ENCODE data around the gene KRT7. TPM values are rescaled to one million over a fixed set of nuclear protein-coding genes. Genes with fewer than 3 reads are reported as not detected.
A peak's percentile ranks its signal among the peaks of the same experiment; 100 is the strongest.

KRT7 gene
- total RNA-seq, 1 experiment from 2014 or later: 13.8 TPM

GRCh38 chr12:52199294-52199919, 33.6 kb upstream of the KRT7 start:
- no peak for DNase-seq (ENCODE audit: low spot score)

DNA sequence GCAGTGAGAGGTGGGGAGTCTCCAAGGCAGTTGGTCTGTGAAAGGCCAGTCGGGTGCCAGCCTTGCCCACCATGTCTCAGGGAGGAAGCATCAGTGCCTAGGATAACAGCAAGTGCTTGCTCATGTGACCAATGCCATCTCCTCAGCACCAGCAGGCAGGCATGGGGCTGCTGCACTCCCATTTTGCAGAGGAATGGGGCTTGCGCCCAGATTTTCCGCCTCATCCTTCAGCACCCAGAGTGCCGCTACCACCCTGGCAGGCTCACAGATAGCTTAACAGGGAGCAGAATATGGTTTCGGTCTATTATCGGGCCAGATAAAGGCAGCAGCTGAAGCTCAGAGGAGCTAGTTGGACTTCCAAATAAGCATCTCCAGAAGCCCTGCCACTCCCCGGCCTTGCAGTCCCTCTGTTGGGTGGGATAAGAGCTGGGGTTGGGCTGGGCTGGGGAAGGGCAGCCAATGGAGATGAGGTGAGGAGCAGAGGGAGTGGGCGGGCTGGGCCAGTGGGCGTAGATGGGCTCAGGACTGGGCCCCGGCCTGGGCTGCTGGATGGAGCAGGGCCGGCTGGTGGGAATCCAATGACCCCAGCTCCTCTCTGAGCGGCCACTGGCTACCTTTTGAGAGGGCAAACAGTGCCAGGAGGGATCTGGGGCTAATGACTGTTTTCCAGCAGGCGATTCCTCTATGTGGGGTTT, 32.8 kb upstream of the KRT7 start:
- DNase-seq (ENCODE audit: low spot score): no peak

- no peak for DNase-seq (ENCODE audit: low spot score)
Measured at GRCh38 chr12:52200781-52201450, 32.1 kb upstream of the KRT7 start.

- DNase-seq (ENCODE audit: low spot score): peak; percentile 38
Measured at GRCh38 chr12:52201451-52201839, 31.6 kb upstream of the KRT7 start.

DNA sequence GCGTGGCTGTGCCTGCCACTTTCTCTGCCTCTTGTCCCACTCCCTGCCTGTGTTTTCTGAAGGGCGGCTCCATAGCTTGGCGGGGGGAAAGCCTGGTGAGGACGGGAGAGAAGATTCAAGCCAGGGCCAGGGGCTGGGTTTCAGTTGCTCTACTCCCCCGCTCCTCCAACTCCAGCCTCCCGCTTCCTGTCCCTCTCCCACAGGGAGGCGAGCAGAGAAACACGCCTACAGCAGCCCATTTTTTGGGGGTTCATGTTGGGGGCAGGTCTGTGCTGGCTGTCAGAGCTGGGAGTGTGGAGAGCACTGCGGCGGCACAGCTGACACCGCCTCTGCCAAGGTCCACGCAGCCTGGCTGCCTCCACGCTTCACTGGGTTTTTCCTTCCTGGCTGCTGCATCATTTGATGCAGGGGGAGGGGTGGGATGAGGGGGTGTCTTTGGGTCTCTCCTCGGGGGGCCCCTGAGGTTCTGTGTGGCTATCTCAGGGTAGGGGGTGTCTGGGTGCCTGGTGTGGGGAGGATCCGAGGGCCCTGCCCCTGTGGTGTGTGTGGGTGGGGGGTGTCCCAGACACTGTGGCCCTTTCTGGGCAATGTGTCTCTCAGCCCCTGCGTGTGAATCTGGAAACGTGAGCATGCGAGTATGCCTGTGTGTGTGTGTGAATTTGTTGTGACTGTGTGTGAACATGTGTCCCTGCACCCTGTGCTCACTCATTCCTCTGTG, 30.5 kb upstream of the KRT7 start:
- DNase-seq (ENCODE audit: low spot score): peak; percentile 84

DNA sequence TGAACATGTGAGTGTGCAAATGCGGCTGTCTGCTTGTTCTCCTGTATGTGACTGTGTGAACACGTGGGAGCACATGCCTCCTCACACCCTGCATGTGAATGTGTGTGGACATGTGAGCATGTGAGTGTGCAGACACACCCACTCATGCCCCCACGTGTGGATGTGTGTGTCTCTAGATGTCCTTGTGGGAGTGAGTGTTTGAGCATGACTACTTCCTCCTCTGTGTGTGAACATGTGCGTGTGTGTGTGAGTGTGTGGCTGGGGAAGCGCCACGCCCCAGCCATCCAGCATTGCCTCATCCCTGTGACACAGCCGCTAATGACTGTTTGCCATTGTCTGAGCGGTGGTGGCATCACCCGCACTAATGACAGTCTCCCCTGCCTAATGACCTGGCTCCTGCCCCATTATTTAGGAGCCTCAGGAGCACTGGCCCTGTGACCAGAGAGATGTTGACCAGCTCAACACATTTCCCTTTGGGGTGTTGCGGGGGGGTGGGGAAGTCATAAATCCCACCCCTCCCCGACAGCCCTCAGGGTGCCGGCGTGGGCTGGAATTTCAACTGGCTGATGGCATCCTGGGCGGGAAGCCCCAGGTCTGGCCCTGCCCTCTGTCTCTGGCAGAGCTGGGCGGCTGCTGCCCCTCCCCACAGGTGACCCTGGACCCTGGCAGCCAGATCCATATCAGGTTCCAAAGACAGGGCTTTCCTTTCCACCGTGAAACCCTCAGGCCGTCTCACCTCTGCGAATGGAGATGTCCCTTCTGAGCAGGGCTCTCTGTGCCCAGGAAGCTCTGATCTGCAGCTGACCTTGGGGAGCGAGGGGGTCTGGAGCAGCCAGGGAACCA, 29.7 kb upstream of the KRT7 start:
- DNase-seq (ENCODE audit: low spot score): peak; percentile 96

DNA sequence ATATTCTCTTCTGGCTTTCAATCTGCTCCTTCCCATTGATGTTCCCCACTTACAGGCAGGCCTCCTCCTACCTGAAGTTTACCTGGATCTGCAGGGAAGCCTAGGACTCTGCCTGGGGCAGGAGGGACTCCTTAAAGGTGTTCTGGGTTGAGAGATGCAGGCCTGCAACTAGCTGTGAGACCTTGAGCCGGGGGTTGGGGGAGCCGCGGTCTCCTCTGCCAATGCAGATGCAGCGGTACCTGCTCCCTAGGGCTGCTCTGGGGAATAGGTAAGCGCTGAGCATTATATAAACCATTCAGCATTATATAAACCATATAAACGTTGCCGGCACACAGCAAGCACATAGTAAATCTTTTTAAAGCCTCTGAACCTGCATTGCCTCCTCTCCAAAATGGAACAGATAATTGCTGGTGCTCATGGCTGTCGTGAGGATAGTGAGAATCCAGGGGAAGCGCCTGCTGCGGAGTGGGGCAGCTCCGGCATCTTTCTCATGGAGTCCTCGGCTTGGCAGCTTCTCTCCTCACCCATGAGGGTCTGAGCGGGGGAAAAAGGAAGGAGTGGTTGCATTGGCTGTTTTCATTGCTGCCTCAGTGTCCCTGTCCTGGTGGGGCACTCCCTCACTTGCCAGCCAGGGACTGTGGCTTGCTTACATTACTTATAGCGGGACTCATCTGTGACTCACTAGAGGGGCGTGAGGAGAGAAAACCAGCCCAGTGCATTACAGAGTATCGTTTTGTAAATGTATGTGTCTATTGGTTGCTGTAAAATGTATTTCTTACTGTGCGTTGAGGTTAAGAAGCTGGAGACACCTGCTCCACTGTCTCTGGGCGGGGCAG, 28.7 kb upstream of the KRT7 start:
- peak; percentile 82 for DNase-seq (ENCODE audit: low spot score)

DNA sequence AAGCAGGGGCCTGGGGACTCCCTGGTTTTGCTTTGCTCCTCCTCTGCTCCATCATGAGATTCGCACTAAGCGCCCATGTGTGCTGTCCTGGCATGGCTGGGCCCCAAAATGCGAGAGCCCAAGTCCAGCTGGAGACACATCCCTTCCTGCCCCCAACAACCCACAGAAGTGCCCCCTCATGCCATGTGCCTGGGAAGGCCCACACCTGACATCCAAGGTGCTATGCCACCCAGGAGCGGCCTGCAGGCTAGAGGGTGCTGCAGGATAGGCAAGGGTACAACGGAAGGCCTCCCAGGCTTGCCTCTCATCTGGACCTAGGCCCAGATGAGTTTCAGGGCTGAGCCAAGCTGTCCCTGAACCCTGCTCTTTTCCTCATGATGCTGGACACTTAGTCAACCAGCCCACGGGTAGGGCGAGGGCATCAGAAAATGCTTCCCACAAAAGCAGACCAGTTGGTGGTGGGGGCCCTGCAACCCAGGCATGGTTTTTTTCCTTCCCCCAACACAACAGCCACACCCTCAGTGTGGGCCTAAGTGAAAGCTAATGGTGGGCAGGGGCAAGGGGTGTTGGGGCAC, 28.0 kb upstream of the KRT7 start:
- DNase-seq (ENCODE audit: low spot score): no peak

DNA sequence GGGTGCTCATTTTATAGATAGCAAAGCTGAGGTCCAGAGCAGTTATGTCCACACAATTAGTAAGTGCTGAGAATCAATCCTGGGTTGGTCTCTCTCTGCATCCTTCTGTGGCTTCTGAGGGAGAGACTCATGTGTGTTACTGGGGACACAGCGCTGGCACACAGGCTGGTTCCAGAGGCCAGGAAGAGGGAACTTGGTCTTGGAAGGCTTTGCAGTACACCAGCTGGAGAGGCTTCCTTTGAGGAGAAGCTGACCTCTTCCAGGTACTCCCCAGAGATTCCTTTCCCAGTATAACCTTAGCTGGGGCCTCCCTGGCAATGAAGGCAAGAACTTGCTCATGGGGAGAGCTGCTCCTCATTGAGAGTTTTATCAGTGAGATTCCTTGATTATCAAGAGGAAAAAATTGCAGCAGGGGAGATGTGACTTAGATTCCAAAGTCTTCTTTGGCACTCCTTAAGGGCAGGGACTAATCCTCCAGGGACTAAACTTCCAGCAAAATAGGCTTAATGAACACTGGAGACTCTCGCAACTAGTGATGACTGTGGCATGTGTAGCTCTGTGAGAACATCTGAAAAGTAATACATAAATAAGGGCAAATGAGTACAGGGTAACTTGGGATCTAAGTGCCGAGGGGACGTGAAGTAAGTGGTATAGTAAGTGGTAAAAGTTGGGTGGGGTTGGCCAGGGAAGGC, 27.3 kb upstream of the KRT7 start:
- no peak for DNase-seq (ENCODE audit: low spot score)

GRCh38 chr12:52206304-52207040, 26.6 kb upstream of the KRT7 start:
- peak; percentile 89 for DNase-seq (ENCODE audit: low spot score)

- peak; percentile 28 for DNase-seq (ENCODE audit: low spot score)
Measured at GRCh38 chr12:52207106-52207505, 25.9 kb upstream of the KRT7 start.

- DNase-seq (ENCODE audit: low spot score): peak; percentile 97
Measured at GRCh38 chr12:52207895-52208294, 25.1 kb upstream of the KRT7 start.

- DNase-seq (ENCODE audit: low spot score): peak; percentile 68
Measured at GRCh38 chr12:52208424-52209165, 24.4 kb upstream of the KRT7 start.

DNA sequence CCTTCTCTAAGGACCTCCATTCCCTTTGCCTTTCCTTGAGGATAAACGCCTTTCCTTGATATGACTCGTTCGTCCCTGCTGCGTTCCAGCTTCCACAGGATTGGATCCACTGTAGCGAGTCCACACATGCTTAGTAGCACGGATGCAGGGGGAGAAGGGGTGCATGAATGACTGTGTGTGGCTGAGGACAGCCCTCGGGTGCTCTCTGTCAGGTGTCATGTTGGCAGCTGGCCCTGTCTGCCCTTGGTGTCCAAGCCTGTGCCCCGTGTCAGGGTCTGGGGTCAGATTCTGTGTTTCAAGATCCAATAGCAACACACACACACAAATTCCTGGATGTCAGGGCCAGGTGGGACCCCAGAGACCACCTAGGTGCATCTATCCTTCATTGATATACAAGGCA, 23.7 kb upstream of the KRT7 start:
- peak; percentile 34 for DNase-seq (ENCODE audit: low spot score)

DNA sequence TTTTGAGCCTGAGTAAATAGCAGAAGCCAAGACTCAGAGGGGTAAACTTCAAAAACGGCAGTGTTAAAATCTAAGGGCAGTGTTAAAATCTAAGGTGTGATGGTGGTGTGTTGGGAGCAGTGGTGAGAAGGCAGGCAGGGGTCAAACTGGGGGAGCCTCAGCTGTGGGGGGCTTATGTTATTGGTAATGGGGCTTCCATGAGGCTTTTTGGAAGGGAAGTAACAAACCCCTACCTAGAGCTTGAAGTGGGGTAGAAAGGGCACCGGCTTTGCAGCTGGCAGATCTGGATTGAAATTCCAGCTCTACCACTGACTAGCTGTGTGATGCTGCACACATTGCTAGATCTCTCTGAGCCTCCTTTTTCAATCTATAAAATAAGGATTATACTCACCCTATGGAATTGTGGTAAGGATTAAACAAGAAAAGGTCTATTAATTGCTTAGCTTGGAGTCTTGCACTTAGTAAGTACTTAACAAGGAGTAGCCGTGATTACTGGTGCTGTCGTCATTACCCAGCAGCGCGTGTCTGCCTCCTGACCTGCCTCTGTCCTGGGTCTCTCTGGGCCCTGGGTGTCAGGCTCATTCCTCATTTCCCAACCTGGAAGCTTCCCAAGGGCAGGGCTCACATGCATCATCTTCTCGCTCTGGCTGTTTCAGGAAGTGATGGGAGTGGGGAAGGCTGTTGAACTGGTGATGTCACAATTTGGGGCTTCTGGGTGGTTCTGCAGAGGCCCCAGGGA, 22.7 kb upstream of the KRT7 start:
- DNase-seq (ENCODE audit: low spot score): peak; percentile 94

DNA sequence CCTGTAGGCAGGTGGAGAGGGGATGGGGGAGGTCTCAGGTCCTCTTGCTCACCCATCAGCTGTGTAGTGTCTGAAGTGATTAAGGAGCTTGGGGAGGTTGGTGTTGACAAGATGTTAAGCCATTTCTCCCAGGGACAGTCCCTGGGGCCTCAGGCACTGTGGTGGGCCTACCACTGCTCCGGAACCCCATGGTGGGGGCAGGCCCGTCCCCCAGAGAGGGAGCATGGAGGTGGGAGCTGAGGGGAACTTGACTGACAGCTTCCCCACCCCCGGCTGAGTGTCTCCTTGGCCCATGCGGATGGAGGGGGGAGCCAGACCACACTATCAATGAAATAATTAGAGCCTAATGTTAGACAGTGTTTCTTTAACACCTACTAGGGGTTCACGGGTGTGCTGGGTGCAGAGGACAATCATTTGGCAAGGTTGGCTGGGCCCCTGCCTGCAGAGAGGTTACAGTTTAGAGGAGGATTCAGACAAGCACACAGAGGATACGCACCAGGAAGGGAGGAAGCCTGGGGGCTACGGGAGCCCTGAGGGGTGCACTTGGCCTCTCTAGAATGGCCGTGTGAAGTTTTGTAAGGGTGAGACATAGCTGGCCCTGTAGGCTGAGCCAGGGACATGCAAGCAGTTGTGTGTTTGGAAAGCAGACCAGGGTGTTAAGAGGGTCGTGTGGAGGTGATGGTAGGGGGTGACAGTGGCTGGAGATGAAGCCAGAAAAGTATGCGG, 22.0 kb upstream of the KRT7 start:
- DNase-seq (ENCODE audit: low spot score): no peak
